GM18907 (cell line): Measurements from ENCODE around the gene PEAK1.

Experiments
- ATAC-seq: cut with Tn5 transposase; IDR thresholded peaks from one replicate; pipeline ENCODE4 v1.9.1; 2021; ENCODE audit warnings: mild to moderate bottlenecking, moderate library complexity; ENCODE audit not compliant: unreplicated experiment

PEAK1 gene

DNA sequence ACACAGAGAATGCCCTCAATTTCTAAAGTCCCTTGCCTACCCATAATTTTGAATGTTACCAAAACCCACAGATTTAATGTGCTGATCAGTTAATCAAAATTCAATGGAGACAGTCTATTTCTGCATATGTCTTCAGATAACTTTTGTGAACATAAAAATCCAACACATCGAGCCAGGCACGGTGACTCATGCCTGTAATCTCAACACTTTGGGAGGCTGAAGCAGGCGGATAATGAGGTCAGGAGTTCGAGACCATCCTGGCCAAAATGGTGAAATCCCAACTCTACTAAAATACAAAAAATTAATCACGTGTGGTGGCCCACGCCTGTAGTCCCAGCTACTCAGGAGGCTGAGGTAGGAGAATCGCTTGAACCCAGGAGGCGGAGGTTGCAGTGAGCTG is 49.3 kb downstream of the PEAK1 start:
- ATAC-seq: no peak

DNA sequence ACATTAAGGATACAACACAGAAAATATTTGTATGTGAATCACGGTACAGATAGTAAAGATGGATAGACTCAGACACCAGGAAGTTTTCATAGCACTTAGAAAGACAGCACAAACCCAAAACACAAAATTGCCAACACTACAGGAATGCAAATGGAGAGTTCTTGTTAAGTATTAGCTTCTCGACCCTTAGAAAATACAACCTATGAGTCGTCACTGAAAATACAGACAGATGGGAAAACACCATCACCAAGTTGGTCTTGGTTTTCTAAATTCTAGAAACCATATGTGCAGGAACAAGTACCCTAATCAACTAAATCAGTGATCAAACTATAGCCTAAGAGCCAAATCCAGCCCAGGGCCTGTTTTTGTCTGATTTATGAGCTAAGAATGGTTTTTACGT is 50.7 kb downstream of the PEAK1 start:
- ATAC-seq: no peak

DNA sequence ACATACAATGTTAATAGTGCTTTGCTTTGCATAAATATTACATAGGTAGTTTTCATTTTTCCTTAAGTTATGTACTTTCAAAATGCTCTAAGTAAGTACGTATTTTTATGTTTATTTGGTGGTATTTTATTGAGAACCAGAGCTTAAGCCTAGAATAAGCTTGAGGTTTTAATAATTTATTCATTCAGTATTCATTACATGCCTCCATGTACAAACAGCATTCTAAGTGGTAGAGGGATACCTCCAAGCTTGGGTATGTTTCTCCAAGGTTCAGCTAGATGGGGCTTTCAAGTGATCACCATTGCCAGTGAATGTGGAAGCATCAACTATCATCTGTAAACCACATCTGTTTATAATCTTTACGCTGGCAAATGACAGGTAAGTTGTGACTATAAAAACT is 52.3 kb downstream of the PEAK1 start:
- ATAC-seq: no peak

DNA sequence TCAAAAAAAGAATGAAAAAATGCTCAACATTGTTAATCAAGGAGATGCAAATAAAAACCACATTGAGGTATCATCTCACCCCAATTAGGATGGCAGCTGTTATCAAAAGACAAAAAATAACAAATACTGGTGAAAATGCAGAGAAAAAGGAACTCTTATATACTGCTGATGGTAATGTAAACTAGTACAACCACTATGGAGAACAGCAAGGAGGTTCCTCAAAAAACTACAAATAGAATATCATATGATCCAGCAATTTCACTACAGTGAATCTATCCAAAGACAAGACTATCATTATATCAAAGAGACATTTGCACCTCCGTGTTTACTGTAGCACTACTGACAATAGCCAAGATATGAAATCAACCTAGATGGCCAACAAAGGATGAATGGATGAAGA is 58.4 kb downstream of the PEAK1 start:
- no peak for ATAC-seq

DNA sequence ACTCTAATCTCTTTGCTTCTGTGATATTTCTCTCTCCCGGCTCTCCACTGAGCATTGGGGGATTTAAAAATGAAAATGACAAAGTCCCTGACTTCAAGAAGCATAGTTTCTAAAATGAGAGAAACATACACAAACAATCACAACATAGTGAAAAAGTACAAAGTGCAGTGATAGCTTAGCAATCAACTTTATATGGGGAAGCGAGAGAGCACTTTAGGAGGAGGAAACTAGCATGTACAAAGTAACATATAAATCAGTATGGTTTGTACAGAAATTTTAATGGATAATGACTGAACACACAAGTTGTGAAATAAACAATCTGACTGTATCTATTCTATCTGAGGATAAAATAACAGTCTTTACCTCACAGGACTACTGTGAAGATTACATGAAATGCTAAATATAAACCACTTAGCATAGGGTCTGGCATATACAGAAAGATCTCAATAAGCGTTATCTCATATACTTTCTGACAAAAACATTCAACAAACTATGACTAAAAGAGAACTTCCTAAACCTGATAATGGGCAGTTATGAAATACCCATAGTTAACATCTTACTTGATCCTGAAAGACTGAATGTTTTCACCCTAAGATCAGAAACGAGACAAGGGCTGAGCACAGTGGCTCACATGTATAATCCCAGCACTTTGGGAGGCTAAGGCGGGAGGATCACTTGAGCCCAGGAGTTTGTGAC is 61.2 kb downstream of the PEAK1 start:
- ATAC-seq: no peak

DNA sequence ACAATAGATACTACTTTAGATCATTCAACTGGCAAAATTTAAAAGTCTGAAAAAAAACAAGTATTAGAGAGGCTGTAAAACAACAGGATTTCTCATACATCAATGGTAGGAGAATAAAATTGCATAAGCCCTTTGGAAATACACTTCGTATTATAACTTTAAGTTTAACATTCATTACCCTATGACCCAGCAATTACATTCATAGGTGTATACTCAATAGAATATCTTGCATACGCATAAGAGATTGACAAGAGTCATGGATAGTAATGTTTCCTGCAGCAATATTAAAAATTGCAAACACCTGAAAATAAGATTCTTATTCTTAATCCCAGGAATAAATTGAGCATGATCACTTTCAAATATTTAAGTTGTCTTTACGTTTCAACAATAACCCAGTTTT is 63.6 kb downstream of the PEAK1 start:
- ATAC-seq: no peak

DNA sequence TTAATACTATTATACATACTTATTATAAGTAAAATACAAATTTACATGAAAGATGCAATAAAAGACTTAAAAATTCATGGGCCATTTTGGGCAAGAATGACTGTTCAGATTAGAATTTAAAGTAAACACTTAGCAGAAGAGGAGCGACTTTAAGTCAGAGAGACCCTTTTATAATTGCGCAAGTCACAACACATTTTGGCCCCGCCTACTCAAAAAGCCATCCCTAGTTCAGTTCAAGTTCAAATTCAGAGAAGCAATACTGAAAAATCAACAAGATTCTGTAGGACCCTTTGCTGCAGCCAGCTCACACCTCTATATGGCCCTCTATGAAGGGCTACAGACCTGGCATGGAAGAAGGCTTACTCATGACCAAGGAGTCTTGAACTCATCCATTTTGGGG is 64.6 kb downstream of the PEAK1 start:
- no peak for ATAC-seq

DNA sequence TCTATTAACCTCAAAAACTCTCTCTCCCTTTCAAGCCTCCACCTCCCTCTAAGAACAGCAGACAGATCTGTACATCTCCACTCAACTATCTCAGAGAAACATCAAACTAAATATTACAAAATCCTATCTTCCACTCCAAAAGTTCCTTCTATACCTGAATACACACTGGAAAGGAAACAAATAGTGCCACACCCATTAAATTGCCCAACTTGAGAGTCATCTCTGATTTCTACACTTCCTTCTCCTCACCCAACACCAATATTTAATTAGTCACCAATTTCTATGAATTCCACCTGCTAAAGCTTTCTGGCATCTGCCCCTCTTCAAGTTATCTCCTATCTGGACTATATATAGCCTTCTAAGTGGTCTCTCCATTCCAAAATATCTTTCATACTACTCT is 65.8 kb downstream of the PEAK1 start:
- no peak for ATAC-seq

DNA sequence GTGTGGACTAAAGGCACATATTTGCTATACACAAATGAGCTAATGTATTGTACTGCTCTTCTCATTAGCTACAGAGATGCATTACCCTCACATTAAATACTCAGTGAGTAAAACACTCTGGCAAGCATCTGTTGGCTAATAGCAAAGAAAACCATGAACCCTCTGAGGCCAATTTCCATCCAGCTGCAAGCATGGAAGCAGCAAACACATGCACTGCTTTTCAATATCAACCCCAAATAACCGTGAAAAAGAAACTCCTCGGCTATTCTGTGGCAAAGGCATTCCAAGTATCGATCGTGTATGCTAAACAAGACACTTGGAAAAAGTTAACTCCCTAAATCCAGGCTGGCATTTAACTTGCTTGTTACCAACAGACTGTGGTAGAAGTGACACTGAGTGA is 67.0 kb downstream of the PEAK1 start:
- ATAC-seq: no peak

DNA sequence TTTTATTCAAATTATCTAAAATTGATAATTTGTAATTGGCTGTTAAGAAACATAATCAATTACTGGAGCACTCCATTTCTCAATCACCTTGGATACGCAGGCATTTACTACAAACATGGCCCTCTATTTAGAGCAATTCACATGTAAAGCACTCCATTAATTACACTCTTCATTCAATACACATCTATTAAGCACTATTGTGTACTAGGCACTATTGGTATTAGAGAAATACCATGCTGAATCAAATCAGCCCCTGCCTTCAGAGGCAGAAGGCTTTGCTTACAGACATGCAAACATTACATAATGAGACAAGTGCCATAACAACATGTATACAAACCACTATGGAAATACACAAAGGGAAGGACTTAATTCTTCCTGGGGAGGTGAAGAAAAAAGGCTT is 69.1 kb downstream of the PEAK1 start:
- no peak for ATAC-seq

DNA sequence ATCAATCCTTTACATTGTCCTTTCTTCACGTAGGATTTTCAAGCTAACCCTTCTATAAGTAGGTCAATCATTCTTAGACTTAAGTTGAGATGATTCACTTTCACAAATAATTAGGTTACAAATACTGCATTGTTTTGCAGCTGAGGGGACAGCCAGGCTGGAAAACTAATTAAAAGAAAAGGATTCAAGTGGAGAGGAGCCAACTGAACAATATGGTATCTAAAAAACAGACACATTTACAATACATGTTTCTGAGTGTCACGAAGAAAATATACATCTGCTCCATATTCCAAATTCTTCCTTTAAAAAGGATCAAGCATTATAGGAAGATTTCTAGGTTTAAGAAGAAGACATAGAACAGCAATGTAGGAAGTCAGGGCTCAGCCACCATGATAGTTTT is 70.2 kb downstream of the PEAK1 start:
- ATAC-seq: no peak

DNA sequence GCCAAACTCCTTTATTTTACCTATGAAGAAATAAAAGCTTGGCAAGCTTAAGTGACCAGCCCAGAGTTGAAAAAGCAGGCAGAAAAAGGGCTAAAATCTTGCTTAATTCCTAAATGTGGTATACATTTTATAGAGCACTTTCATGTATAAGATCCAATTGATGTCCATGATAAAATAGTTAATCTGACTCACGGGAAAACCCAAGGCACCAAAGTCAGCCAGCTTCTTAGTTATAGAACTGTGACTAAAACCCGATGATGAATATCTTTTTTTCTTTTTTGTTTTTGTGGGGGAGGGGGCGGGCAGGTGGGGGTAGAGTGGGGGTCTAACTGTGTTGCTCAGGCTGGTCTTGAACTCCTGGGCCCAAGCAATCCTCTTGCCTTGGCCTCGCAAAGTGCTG is 71.4 kb downstream of the PEAK1 start:
- no peak for ATAC-seq

DNA sequence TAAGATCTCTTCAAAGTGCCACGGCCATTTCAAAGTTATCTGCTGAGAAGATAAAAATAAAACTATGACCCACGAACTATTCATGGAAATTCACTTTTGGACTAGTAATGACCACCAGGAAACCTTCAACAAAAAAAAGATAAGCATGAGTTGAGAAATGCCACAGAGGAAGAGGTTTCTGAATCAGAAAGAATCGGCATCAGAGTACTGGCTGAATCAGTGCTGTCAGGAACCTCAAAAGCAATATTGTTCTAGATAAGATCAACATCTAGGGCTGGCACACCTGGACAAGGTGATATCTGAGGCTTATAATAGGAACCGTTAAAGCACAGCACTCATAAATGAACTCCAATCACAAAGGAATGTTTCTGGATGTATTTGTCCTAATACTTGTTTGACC is 72.7 kb downstream of the PEAK1 start:
- ATAC-seq: no peak

DNA sequence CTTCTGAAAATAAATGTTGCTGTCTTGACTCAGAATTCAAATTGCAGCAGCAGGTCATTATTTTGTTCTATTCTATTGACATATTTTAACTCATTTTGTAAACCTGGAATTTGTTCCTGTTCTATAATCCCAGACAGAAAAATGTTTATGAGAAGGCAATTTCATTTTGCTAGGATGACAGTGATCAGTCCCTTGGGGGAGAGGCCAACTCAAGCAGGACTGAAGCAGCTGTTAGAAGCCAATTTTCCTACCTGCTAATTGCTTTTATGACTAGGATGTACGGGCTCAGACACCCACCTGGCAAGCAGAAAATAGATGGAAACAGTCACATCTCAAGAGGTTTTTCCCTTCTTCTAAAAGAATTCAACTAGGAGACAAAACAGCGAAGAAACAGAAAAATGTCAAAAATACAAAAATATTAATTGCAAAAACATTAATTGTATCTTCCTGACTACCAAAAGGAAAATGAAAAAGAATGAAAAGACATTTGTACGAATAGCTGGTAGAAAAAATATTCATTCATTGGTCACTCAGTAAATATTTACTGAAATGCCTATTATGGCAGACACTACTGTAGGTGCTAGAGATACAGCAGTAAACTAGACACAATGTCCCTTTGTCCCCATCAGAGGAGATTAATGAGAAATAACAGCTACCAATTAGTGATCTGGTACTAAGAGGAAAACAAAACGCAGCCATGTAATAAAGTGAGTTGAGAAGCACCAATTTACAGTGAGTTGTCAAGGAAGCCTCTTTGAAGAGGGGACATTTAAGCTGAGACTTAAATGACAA is 73.5 kb downstream of the PEAK1 start:
- no peak for ATAC-seq

DNA sequence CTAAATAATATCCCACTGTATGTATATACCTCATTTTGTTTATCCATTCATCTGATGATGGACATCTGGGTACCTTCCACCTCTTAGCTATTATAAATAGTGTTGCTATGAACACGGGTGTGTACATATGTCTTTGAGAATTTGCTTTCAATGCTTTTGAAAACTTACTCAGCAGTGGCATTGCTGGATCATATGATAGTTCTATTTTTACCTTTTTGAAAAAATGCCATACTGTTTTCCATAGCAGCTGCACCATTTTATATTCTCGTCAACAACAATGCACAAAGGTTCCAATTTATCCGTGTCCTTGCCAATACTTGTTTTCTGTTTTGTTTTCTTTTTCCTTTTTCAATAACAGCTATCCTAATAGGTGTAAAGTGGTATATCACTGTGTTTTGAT is 77.1 kb downstream of the PEAK1 start:
- ATAC-seq: no peak

DNA sequence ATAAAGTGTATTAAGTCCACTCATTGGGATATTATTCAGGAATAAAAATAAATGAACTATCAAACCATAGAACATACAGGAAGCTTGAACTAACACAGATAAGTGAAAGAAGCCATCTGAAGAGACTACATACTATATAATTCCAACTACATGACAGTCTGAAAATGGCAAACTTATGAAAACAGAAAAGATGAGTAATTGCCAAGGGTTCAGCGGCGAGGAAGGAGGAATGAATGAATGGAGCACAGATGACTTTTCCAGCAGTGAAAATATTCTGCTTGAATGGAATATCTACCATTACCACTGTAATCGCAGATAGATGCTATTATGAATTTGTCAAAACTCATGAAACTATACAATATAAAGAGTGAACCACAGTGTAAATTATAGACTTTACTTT is 79.7 kb downstream of the PEAK1 start:
- no peak for ATAC-seq

DNA sequence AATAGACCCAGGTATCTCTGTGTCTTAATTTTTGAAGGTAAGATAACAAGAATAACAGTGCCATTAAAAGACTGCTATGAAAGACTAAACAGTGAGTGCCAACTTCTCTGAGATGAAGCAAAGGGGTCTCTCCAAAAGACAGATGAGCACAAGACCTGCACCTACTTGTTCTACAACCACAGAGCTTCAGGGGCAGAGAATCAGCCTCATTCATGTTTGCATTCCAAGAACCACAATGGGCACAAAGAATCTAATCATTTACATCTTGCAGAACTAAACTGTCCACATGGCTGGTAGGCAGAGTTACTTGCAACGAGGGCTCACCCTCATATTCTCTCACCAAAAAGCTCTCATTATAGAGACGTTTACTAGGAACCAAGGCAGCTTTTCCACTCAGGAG is 83.9 kb downstream of the PEAK1 start:
- ATAC-seq: no peak

DNA sequence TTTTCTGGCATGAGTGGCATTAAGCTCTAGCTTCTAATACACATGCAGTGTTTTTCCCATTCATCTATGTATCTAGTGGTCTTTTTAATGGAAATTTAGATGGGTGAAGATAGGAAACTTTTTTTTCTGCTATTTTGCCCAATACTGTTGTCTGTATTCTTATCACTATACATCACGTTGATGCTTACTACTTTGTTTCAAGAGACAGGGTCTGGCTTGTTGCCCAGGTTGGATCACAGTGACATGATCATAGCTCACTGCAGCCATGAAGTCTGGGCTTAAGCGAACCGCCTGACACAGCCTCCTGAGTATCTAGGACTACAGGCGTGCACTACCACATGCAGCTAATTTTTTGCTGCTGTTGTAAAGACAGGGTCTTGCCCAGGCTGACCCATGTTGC is 84.6 kb downstream of the PEAK1 start:
- no peak for ATAC-seq

DNA sequence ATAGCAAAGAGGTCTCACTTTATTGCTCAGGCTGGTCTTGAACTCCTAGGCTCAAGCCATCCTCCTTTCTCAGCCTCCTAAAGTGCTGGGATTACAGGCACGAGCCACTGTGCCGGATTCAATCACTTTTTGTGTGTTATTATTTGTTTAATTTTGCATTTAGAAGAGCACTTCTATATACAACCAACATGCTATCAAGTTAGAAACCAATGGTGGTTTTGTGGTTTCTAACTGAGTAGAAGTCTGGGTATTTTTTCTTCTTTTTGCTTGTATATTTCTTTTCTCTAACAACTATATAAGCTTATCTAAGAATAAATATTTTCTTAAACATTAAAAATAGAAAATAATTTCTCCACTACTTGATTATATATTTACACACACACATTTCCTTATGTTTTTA is 86.7 kb downstream of the PEAK1 start:
- ATAC-seq: no peak

DNA sequence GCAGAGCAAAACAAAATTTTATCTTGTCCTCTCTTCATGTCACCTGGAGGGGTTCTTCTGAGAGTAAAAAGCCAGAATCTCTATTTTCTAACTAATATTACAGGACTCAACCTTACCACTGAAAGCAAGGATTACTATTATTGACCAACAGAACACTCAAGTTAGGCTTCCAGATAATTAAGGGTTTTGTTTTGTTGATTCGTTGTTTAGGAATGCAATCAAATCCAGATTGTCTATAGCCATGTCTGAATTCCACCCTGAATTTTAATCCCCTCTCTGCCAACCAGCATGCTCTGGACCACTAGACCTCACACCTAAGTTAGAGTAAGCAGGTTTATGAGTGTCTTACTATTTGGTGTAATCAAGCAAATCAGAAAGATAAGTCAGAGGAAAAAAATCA is 90.7 kb downstream of the PEAK1 start:
- no peak for ATAC-seq

DNA sequence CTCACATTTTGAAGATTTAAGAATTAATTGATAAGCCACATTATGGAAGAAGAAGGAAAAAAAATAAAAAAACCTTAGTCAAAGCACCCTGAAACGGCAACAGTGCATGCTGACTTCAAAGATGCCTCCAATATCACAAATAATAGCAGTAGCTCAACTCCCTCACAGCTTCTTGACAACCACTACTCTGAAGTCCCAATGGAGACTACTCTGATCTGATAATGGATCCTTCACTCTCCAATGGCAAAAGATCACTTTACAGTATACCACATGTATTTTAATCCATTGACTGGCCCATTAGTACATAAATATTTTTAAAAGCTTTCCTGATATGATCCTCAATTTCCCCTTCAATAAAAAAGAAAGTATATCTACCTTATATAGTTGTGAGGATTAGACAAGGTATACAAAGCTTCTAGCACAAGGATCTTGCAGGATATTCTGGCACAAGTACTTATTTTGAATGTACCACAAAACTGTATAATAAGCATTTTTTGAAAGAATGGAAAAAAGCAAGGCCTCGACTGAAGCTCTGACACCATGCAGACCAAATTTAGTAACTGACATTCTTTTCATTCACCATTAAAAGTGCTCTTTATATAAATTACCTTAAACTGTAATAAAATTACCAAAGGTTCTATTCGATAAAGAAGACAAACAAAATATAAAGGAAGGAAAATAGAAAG is 91.9 kb downstream of the PEAK1 start:
- no peak for ATAC-seq

DNA sequence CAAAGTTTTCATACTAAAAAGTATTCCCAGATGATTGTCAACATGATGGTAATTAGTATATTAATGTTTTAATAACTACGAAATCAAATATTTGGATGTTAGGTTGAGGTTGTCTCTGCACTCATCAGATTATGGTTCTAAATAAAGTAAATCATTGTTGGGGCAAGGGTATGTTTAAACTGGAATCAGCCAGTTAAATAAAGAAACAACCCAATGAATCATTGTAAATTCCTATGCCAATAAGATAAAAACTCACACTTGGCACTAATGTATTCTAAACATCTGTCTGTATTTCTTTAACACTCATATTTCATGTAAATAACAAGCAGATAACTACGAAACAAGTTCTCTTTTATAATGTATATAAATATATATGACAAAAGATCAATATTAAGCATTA is 92.7 kb downstream of the PEAK1 start:
- no peak for ATAC-seq
